H1 (cell line): ENCODE measurements around the gene GIMAP2. TPM values are rescaled to one million over a fixed set of nuclear protein-coding genes. Genes with fewer than 3 reads are reported as not detected.

ENCODE experiments used
- ATF2 ChIP-seq: IDR thresholded peaks from 2 replicates; pipeline ENCODE4 v1.6.1; 2012; ENCODE audit warnings: low read length, inconsistent platforms
- CEBPB ChIP-seq: IDR thresholded peaks from 2 replicates; pipeline ENCODE4 v1.6.1; 2012; ENCODE audit warnings: low read depth, low read length
- E2F6 ChIP-seq: IDR thresholded peaks from 2 replicates; pipeline ENCODE4 v1.6.1; 2012; ENCODE audit warnings: inconsistent platforms
- HDAC2 ChIP-seq, 2 experiments: fragments of 300-600 bp in 1 of 2; sonication (generic) in 1 of 2; IDR thresholded peaks; 2 replicates each; pipeline ENCODE4 v1.6.1; 2011 to 2012; ENCODE audit warnings: low read depth in 2 of 2, low read length in 2 of 2, mild to moderate bottlenecking in 2 of 2, moderate library complexity in 2 of 2, borderline replicate concordance in 1 of 2, inconsistent platforms in 1 of 2
- JUND ChIP-seq: IDR thresholded peaks from 2 replicates; pipeline ENCODE4 v1.6.1; 2011; ENCODE audit warnings: mild to moderate bottlenecking, improper control_type of control experiment, low read length
- polyA plus RNA-seq, 7 experiments: library from polyadenylated mRNA; depleted of rRNA in 3 of 7; stranded (reverse) in 5 of 7; unstranded in 2 of 7; fragments of >200 nt in 5 of 7; fragments of 200-250 nt in 2 of 7; gene quantifications; 1 replicate in 5 of 7; 2 replicates in 1 of 7; 4 replicates in 1 of 7; pipeline versions ENCODE4 v1.2.1 to v1.2.3, GENCODE V29; 2011 to 2013; ENCODE audit warnings: missing spikeins in 2 of 7, mixed read lengths in 2 of 7
- total RNA-seq: library from RNA; stranded (reverse); fragmentation: NEBNext Ultra II Directional; extraction: Animal tissue kit (Norgen Biotek cat#: 25700); gene quantifications from 2 replicates; pipeline ENCODE4 v1.2.1, GENCODE V29; 2021

GIMAP2 gene
- total and polyA plus RNA-seq, 2 of the 8 experiments (the other 6 are each of a cell fraction or from before 2014, with no cell fraction given) = not detected

GRCh38 chr7:150642926-150643325 lies 42.6 kb upstream of the GIMAP2 start (continued):
- TF ChIP-seq ATF2 (no peak), JUND (no peak), E2F6 (no peak), HDAC2 (IDR thresholded peaks at IDR 0.05; ENCODE audit: borderline replicate concordance in 1 of 2, low read depth in 2 of 2, low read length in 2 of 2) (no peak), CEBPB (no peak)
- TF ChIP-seq, all 59 proteins: peak for 0
